ENCODE measurements around the gene HEXD. TPM values are rescaled to one million over a fixed set of nuclear protein-coding genes. Genes with fewer than 3 reads are reported as not detected.

The HEXD gene
- total and polyA plus RNA-seq, 10 of the 15 experiments (the other 5 are each of a cell fraction or from before 2014, with no cell fraction given) = 1.6 to 24.2 (median 7.0) TPM

DNA sequence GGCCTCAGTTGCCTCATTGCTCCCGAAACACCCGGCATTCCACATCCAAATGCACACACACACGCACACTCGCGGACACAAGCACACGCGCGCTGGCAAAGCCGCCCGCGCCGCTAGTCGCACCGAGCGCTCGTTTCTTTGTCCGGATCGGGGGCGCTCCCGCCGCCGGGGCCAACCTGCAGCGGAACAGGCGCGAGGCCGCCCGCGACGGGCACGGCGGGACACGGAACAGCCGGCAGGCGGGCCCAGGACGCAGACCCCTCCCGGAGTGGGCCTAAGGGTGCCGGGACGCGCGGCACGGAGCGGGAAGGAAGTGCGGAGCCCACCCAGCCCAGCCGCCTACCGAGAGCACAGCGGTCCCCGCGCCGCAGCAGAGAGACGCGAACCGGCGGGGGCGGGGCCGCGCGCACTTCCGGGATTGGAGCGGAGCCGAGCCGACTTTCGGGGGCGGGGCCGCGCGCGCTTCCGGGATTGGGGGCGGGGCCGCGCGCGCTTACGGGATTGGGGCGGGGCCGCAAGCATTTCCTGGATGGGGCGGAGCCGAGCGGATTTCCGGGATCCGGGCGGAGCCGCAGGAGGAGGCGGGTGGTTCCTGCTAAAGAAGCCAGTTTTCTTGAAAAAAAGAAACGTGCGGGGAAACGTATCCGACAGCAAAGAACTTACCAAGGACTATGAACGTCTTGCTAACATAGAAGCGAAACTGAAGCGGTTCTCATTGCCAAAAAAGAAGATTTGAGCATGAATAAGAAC lies 32.4 kb downstream of the HEXD start, which contains the start of gene CYBC1 (continued):
- TF ChIP-seq, protein P1, sequence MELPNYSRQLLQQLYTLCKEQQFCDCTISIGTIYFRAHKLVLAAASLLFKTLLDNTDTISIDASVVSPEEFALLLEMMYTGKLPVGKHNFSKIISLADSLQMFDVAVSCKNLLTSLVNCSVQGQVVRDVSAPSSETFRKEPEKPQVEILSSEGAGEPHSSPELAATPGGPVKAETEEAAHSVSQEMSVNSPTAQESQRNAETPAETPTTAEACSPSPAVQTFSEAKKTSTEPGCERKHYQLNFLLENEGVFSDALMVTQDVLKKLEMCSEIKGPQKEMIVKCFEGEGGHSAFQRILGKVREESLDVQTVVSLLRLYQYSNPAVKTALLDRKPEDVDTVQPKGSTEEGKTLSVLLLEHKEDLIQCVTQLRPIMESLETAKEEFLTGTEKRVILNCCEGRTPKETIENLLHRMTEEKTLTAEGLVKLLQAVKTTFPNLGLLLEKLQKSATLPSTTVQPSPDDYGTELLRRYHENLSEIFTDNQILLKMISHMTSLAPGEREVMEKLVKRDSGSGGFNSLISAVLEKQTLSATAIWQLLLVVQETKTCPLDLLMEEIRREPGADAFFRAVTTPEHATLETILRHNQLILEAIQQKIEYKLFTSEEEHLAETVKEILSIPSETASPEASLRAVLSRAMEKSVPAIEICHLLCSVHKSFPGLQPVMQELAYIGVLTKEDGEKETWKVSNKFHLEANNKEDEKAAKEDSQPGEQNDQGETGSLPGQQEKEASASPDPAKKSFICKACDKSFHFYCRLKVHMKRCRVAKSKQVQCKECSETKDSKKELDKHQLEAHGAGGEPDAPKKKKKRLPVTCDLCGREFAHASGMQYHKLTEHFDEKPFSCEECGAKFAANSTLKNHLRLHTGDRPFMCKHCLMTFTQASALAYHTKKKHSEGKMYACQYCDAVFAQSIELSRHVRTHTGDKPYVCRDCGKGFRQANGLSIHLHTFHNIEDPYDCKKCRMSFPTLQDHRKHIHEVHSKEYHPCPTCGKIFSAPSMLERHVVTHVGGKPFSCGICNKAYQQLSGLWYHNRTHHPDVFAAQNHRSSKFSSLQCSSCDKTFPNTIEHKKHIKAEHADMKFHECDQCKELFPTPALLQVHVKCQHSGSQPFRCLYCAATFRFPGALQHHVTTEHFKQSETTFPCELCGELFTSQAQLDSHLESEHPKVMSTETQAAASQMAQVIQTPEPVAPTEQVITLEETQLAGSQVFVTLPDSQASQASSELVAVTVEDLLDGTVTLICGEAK (IDR thresholded peaks at IDR 0.05; ENCODE audit: borderline replicate concordance) = peak; percentile 71; the same call in 1 of the 2 replicates
- TF ChIP-seq POLR2A (IDR thresholded peaks at IDR 0.05; ENCODE audit: low read depth, low read length) (peak; percentile 98), IRF4 (IDR thresholded peaks at IDR 0.05; ENCODE audit: low read depth, low read length) (no peak), MTA3 (IDR thresholded peaks at IDR 0.05; ENCODE audit: borderline replicate concordance, low read length) (no peak), GABPA (IDR thresholded peaks at IDR 0.05; ENCODE audit: low read depth) (peak; percentile 68), RAD51 (IDR thresholded peaks at IDR 0.05) (no peak), EED (IDR thresholded peaks at IDR 0.05; ENCODE audit: low read depth) (0 out of 2 replicates have a peak, but pooled peaks have one; percentile 32), EGR1 (IDR thresholded peaks at IDR 0.05; ENCODE audit: borderline replicate concordance in 1 of 2, low read depth in 2 of 2, low read length in 2 of 2) (peak in 1 of 2 experiments; percentile 80; a peak in 2 of 3 replicates), IKZF1 (conservative IDR thresholded peaks at IDR 0.05) (peak; percentile 85), KAT2A (conservative IDR thresholded peaks at IDR 0.05; ENCODE audit: control insufficient read depth, low read depth, low read length) (no peak), SUPT20H (IDR thresholded peaks at IDR 0.05; ENCODE audit: borderline replicate concordance, control insufficient read depth, low read depth, low read length) (no peak), CREM (IDR thresholded peaks at IDR 0.05; ENCODE audit: low read depth) (peak; percentile 32; the same call in 1 of the 2 replicates), CHD4 (IDR thresholded peaks at IDR 0.05) (no peak)
- TF ChIP-seq, protein P2, sequence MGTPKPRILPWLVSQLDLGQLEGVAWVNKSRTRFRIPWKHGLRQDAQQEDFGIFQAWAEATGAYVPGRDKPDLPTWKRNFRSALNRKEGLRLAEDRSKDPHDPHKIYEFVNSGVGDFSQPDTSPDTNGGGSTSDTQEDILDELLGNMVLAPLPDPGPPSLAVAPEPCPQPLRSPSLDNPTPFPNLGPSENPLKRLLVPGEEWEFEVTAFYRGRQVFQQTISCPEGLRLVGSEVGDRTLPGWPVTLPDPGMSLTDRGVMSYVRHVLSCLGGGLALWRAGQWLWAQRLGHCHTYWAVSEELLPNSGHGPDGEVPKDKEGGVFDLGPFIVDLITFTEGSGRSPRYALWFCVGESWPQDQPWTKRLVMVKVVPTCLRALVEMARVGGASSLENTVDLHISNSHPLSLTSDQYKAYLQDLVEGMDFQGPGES (IDR thresholded peaks at IDR 0.05) = no peak
- TF ChIP-seq, protein P3, sequence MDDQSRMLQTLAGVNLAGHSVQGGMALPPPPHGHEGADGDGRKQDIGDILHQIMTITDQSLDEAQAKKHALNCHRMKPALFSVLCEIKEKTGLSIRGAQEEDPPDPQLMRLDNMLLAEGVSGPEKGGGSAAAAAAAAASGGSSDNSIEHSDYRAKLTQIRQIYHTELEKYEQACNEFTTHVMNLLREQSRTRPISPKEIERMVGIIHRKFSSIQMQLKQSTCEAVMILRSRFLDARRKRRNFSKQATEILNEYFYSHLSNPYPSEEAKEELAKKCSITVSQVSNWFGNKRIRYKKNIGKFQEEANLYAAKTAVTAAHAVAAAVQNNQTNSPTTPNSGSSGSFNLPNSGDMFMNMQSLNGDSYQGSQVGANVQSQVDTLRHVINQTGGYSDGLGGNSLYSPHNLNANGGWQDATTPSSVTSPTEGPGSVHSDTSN (IDR thresholded peaks at IDR 0.05; ENCODE audit: insufficient replicate concordance, low read depth, low read length) = no peak
- TF ChIP-seq, protein P4, sequence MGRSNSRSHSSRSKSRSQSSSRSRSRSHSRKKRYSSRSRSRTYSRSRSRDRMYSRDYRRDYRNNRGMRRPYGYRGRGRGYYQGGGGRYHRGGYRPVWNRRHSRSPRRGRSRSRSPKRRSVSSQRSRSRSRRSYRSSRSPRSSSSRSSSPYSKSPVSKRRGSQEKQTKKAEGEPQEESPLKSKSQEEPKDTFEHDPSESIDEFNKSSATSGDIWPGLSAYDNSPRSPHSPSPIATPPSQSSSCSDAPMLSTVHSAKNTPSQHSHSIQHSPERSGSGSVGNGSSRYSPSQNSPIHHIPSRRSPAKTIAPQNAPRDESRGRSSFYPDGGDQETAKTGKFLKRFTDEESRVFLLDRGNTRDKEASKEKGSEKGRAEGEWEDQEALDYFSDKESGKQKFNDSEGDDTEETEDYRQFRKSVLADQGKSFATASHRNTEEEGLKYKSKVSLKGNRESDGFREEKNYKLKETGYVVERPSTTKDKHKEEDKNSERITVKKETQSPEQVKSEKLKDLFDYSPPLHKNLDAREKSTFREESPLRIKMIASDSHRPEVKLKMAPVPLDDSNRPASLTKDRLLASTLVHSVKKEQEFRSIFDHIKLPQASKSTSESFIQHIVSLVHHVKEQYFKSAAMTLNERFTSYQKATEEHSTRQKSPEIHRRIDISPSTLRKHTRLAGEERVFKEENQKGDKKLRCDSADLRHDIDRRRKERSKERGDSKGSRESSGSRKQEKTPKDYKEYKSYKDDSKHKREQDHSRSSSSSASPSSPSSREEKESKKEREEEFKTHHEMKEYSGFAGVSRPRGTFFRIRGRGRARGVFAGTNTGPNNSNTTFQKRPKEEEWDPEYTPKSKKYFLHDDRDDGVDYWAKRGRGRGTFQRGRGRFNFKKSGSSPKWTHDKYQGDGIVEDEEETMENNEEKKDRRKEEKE (IDR thresholded peaks at IDR 0.05) = 0 out of 2 replicates have a peak, but pooled peaks have one; percentile 47
- TF ChIP-seq, protein P5, sequence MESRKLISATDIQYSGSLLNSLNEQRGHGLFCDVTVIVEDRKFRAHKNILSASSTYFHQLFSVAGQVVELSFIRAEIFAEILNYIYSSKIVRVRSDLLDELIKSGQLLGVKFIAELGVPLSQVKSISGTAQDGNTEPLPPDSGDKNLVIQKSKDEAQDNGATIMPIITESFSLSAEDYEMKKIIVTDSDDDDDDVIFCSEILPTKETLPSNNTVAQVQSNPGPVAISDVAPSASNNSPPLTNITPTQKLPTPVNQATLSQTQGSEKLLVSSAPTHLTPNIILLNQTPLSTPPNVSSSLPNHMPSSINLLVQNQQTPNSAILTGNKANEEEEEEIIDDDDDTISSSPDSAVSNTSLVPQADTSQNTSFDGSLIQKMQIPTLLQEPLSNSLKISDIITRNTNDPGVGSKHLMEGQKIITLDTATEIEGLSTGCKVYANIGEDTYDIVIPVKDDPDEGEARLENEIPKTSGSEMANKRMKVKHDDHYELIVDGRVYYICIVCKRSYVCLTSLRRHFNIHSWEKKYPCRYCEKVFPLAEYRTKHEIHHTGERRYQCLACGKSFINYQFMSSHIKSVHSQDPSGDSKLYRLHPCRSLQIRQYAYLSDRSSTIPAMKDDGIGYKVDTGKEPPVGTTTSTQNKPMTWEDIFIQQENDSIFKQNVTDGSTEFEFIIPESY (IDR thresholded peaks at IDR 0.05) = no peak

All from GM12878 (cell line).